Measurements from ENCODE around the gene AIPL1. TPM values are rescaled to one million over a fixed set of nuclear protein-coding genes. Genes with fewer than 3 reads are reported as not detected.

Gene AIPL1
- total RNA-seq, 1 donor from 2014 or later, result not detected

- H3K4me3 ChIP-seq (ENCODE audit: low read depth, low read length), result no peak overlapping the region
- TF ChIP-seq, protein P1, sequence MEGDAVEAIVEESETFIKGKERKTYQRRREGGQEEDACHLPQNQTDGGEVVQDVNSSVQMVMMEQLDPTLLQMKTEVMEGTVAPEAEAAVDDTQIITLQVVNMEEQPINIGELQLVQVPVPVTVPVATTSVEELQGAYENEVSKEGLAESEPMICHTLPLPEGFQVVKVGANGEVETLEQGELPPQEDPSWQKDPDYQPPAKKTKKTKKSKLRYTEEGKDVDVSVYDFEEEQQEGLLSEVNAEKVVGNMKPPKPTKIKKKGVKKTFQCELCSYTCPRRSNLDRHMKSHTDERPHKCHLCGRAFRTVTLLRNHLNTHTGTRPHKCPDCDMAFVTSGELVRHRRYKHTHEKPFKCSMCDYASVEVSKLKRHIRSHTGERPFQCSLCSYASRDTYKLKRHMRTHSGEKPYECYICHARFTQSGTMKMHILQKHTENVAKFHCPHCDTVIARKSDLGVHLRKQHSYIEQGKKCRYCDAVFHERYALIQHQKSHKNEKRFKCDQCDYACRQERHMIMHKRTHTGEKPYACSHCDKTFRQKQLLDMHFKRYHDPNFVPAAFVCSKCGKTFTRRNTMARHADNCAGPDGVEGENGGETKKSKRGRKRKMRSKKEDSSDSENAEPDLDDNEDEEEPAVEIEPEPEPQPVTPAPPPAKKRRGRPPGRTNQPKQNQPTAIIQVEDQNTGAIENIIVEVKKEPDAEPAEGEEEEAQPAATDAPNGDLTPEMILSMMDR (conservative IDR thresholded peaks at IDR 0.05; ENCODE audit: low read depth, low read length), result no peak
- DNase-seq (ENCODE audit: low read depth), result no peak
Measured at GRCh38 chr17:6467567-6467966, 32.6 kb upstream of the AIPL1 start.

DNA sequence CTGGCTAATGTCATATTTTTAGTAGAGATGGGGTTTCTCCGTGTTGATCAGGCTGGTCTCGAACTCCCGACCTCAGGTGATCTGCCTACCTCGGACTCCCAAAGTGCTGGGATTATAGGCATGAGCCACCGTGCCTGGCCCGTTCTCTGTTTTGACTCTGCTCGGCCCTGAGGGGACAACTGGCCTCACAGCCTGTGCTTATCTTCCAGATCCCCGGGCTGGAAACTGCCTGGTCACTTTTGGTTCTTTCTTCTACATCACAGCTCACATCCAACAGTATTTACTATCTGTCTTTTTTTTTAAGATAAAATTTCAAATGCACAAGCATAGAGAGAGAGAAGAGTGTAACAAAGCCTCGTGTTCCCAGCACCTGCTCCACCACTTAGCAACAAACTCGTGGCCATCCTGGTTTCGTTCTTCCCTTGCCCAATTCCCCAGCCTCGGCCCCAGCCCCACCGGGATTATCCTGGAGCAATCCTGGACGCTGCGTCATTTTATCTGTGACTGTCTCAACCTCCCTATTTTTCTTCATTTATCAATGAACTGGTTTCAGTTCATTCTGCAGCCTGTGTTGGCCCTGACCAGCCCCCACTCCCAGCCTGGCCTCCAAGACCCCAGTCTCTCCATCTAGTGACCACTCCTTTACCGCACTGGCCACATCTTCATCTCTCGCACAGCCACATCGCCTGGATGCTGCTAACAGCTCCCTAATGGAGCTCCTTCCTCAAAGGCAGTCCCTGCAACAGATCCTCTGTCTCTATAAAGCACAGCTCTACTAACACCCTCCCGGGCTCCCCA lies 30.5 kb upstream of the AIPL1 start:
- DNase-seq (ENCODE audit: low read depth), result no peak
- no peak overlapping the region for H3K4me3 ChIP-seq (ENCODE audit: low read depth, low read length)
- TF ChIP-seq, protein P1 (conservative IDR thresholded peaks at IDR 0.05; ENCODE audit: low read depth, low read length), result no peak

DNA sequence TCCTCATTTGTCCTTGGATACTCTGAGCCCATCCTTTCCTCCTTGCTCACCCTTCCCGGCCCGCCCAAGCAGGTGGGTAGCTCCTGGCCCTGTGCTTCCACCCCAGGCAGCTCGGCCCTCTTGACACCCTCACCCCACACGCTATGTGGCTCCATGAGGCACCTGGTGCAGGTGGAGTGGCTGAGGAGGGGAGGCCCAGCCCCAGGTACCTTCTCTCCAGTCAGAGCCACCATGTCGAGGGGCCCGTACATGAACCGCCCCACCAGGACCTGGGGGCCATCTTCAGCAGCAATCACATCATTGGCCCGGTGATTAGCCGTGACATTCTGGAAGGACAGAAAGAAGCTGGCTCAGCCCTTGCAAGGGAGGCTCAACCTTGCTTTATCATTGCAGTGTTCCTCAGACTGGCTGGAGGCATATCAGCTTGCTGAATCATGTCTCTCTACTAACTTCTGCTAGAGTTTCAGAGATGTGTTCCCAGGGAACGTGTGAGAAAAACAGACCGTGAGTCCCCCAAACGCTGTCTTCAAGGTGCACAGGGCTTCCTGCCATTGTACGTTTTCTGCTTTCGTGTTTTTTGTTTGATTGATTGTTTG lies 29.6 kb upstream of the AIPL1 start:
- H3K4me3 ChIP-seq (ENCODE audit: low read depth, low read length), result no peak overlapping the region
- TF ChIP-seq, protein P1 (conservative IDR thresholded peaks at IDR 0.05; ENCODE audit: low read depth, low read length), result no peak
- no peak for DNase-seq (ENCODE audit: low read depth)

DNA sequence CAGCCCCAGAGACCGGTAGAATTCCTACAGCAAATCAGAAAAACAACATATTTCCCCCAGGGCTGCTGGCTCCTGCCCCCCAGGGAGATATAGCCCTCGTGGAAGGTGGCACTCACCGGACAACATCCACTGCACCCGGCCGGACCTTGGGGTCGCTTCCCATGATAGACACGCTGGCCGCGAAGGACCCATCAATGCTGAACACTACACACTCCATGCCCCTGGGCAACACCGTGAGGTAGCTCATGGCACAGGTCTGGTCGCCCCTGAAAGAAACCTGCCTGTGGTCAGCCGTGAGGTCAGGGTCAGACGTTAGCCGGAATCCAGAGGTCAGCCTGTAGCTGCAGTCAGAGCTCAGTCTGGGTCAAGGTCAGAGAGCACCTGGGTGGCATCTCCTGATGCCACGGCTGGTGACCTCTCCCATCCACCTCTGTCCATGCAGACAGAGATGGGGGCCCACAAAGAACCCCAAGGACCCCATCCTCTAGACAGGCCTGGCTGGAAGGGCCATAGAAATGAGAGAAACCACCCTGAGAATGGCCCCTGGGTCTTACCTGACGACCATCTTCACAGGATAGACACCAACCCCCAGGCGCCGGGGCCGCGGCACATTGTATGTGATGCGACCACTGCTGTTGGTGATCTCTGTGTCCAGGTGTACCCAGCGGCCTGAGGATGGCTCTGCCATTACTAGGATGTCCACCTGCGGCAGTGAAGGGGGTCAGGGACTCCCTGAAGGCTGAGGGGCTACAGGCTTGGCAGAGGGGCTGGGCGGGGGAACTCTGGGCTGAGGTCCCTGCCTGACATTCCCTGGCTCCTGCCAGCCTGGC lies 28.9 kb upstream of the AIPL1 start:
- TF ChIP-seq, protein P1 (conservative IDR thresholded peaks at IDR 0.05; ENCODE audit: low read depth, low read length), result no peak
- H3K4me3 ChIP-seq (ENCODE audit: low read depth, low read length), result no peak overlapping the region
- no peak for DNase-seq (ENCODE audit: low read depth)

DNA sequence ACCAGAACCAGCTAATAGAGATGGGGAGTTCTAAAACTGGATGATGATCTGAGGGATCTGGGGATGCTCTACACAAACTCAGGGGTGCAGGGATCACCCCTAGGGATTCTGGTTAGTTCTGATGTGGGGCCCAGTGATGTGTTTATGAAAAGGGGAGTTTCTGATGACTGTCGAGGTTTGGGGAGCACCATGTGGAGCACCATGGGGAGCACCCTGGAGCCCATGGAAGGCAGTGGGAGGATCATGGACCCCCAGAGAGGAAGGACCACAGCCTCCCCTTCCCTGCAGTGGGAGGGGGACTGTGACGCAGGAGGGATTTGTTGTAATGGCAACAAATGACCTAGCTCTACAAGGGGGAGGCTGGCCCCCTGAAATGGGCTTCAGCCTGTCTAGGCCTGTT lies 27.8 kb upstream of the AIPL1 start:
- no peak overlapping the region for H3K4me3 ChIP-seq (ENCODE audit: low read depth, low read length)
- TF ChIP-seq, protein P1 (conservative IDR thresholded peaks at IDR 0.05; ENCODE audit: low read depth, low read length), result no peak
- DNase-seq (ENCODE audit: low read depth), result no peak

DNA sequence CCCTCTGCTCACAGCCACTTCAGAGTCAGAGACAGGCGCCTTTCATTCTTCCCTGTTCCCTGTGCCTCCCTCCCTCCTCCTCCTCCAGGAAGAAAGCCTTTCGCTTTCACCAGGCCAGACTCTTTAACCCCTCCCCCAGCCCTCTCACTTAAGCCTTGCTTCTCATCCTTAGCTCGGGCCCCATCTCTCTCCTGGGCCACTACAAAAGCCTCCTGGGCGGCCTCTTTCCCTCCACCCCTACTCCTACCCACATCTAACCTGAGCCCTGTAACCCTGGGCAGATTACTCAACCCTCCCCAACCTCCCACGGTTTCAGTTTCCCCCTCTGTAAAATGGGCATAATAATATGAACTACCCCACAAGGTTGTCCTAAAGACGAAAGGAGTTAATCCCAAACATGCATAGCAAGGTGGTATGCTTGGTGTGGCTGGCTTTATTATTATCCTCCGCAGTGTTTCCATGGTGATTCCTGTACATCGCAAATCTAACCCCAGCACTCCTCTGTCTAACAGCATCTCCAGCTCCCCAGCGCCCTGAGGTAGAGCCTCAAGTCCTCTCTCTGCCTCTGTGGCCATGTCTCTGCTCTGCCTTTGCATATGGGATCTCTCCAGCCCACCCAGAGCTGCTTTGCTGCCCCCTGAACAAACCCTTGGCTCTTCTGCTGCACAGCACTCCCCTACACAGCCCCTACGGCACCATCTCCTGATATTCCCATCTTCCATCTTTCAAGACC lies 27.0 kb upstream of the AIPL1 start:
- no peak for DNase-seq (ENCODE audit: low read depth)
- TF ChIP-seq, protein P1 (conservative IDR thresholded peaks at IDR 0.05; ENCODE audit: low read depth, low read length), result no peak
- no peak overlapping the region for H3K4me3 ChIP-seq (ENCODE audit: low read depth, low read length)
